HG02852 (cell line): ENCODE results near the gene VPS33A.
"Not testable (repeated sequence)": the region's sequence is repeated elsewhere in the genome, so short reads cannot be mapped to it uniquely, and the experiment has no call there.

Experiments
- ATAC-seq: cut with Tn5 transposase; IDR thresholded peaks from one replicate; pipeline ENCODE4 v1.9.1; 2021; ENCODE audit warnings: mild to moderate bottlenecking, moderate library complexity; ENCODE audit not compliant: unreplicated experiment

The VPS33A gene

GRCh38 chr12:122205053-122205925 is 61.0 kb downstream of the VPS33A start:
- no peak for ATAC-seq

- ATAC-seq = no peak
Measured at GRCh38 chr12:122204167-122205052, 61.9 kb downstream of the VPS33A start.

GRCh38 chr12:122203301-122204166 is 62.8 kb downstream of the VPS33A start, which contains the start of gene B3GNT4:
Gene B3GNT4 (plus strand): TSS chr12:122203709. CDS start chr12:122204619, 910 bp downstream.
- no peak for ATAC-seq

GRCh38 chr12:122202811-122203210 is 63.5 kb downstream of the VPS33A start:
- not testable (repeated sequence) for ATAC-seq

- ATAC-seq = no peak
Measured at GRCh38 chr12:122202017-122202416, 64.3 kb downstream of the VPS33A start.

- ATAC-seq = no peak
Measured at GRCh38 chr12:122201381-122201780, 64.9 kb downstream of the VPS33A start.

GRCh38 chr12:122200541-122201175 is 65.6 kb downstream of the VPS33A start:
- ATAC-seq = no peak

- ATAC-seq = no peak
Measured at GRCh38 chr12:122199484-122200355, 66.6 kb downstream of the VPS33A start.

- ATAC-seq = no peak
Measured at GRCh38 chr12:122197612-122197966, 68.7 kb downstream of the VPS33A start.

GRCh38 chr12:122195405-122195804 is 70.9 kb downstream of the VPS33A start:
- no peak for ATAC-seq

- no peak for ATAC-seq
Measured at GRCh38 chr12:122194804-122195203, 71.5 kb downstream of the VPS33A start.

- ATAC-seq = no peak
Measured at GRCh38 chr12:122192441-122192840, 73.9 kb downstream of the VPS33A start.

- ATAC-seq = no peak
Measured at GRCh38 chr12:122190842-122191668, 75.2 kb downstream of the VPS33A start.

GRCh38 chr12:122189626-122190475 is 76.4 kb downstream of the VPS33A start:
- no peak for ATAC-seq

- no peak for ATAC-seq
Measured at GRCh38 chr12:122187466-122187865, 78.8 kb downstream of the VPS33A start.

GRCh38 chr12:122185494-122186082 is 80.7 kb downstream of the VPS33A start:
- ATAC-seq = no peak

- no peak for ATAC-seq
Measured at GRCh38 chr12:122185079-122185478, 81.2 kb downstream of the VPS33A start.
